HepG2 (cell line): ENCODE measurements around the gene EVA1A. TPM values are rescaled to one million over a fixed set of nuclear protein-coding genes. Genes with fewer than 3 reads are reported as not detected.

ENCODE experiments used
- ARNT2 ChIP-seq: sonication (generic); formaldehyde crosslinking; IDR thresholded peaks from 2 replicates; pipeline ENCODE4 v1.8.0; 2022; ENCODE audit warnings: mild to moderate bottlenecking, low read depth, missing genetic modification reagents, moderate library complexity
- BCL6 ChIP-seq: IDR thresholded peaks from 2 replicates; pipeline ENCODE4 v1.6.1; 2016; ENCODE audit warnings: missing genetic modification reagents, missing compliant biosample characterization
- CENPT ChIP-seq: sonication (generic); formaldehyde crosslinking; IDR thresholded peaks from 2 replicates; pipeline ENCODE4 v1.8.0; 2022; ENCODE audit warnings: low read depth, mild to moderate bottlenecking, moderate library complexity, missing genetic modification reagents
- DNMT3B ChIP-seq: conservative IDR thresholded peaks from 2 replicates; pipeline ENCODE4 v1.6.1; 2016; ENCODE audit warnings: missing biosample characterization, control low read depth
- HDAC2 ChIP-seq: sonication (generic); formaldehyde crosslinking; IDR thresholded peaks from 2 replicates; pipeline ENCODE4 v1.4.0; 2020; ENCODE audit warnings: missing genetic modification reagents
- JARID2 ChIP-seq: sonication (generic); formaldehyde crosslinking; IDR thresholded peaks from 2 replicates; pipeline ENCODE4 v1.8.1; 2023; ENCODE audit warnings: missing genetic modification reagents, inconsistent platforms; ENCODE audit not compliant: insufficient replicate concordance
- MAFF ChIP-seq: IDR thresholded peaks from 2 replicates; pipeline ENCODE4 v1.6.1; 2011; ENCODE audit warnings: low read depth, low read length, improper control_type of control experiment
- NR2F1 ChIP-seq, 2 experiments: fragments of 450-650 bp in 1 of 2; formaldehyde crosslinking in 1 of 2; IDR thresholded peaks; 2 replicates each; pipeline versions ENCODE4 v1.5.0 to v1.6.1; 2016 to 2020; ENCODE audit warnings: mild to moderate bottlenecking in 1 of 2, missing compliant biosample characterization in 1 of 2, missing genetic modification reagents in 1 of 2, moderate library complexity in 1 of 2
- NR2F6 ChIP-seq, 2 experiments: IDR thresholded peaks; 2 replicates each; pipeline ENCODE4 v1.6.1; 2016; ENCODE audit warnings: antibody characterized with exemption in 1 of 2, mild to moderate bottlenecking in 1 of 2
- RARA ChIP-seq: IDR thresholded peaks from 2 replicates; pipeline ENCODE4 v1.6.1; 2016; ENCODE audit warnings: missing genetic modification reagents, missing compliant biosample characterization
- SRSF9 ChIP-seq: fragments of 200-400 bp; formaldehyde crosslinking; IDR thresholded peaks from 2 replicates; pipeline ENCODE4 v1.6.1; 2018; ENCODE audit warnings: borderline replicate concordance, mild to moderate bottlenecking, low read depth, low read length; ENCODE audit not compliant: insufficient read depth, poor library complexity, severe bottlenecking
- ZBTB3 ChIP-seq: sonication (generic); formaldehyde crosslinking; IDR thresholded peaks from 2 replicates; pipeline ENCODE4 v1.4.0; 2020; ENCODE audit warnings: low read depth, mild to moderate bottlenecking, moderate library complexity, missing genetic modification reagents, borderline replicate concordance
- ZNF234 ChIP-seq: sonication (generic); formaldehyde crosslinking; conservative IDR thresholded peaks from 2 replicates; pipeline ENCODE4 v1.5.1; 2020; ENCODE audit warnings: mild to moderate bottlenecking, missing genetic modification reagents
- ZSCAN21 ChIP-seq: sonication (generic); formaldehyde crosslinking; IDR thresholded peaks from 2 replicates; pipeline ENCODE4 v1.8.0; 2022; ENCODE audit warnings: mild to moderate bottlenecking, missing genetic modification reagents, moderate library complexity, borderline replicate concordance
- polyA plus RNA-seq, 8 experiments: library from polyadenylated mRNA; depleted of rRNA in 3 of 8; stranded (reverse) in 7 of 8; unstranded in 1 of 8; fragments of >200 nt; fragmentation: Illumina TruSeq in 4 of 8; extraction: Trizol in 4 of 8; gene quantifications; 2 replicates each; pipeline versions ENCODE4 v1.2.1 to v1.2.3, GENCODE V29; 2011 to 2016; ENCODE audit warnings: low read depth in 4 of 8, missing spikeins in 1 of 8, mixed read lengths in 1 of 8; ENCODE audit not compliant: insufficient read depth in 1 of 8
- total RNA-seq, 5 experiments: library from RNA; depleted of rRNA; stranded (reverse); fragments of >200 nt; fragmentation: Illumina TruSeq; extraction: Trizol; gene quantifications; 2 replicates each; pipeline ENCODE4 v1.2.3, GENCODE V29; 2016; ENCODE audit warnings: low read depth in 1 of 5
- TF ChIP-seq, protein P1 (sequence below): sonication (generic); formaldehyde crosslinking; IDR thresholded peaks from 2 replicates; pipeline ENCODE4 v1.5.0; 2020; ENCODE audit warnings: mild to moderate bottlenecking, missing genetic modification reagents, borderline replicate concordance
- TF ChIP-seq, protein P2 (sequence below): sonication (generic); formaldehyde crosslinking; IDR thresholded peaks from 2 replicates; pipeline ENCODE4 v1.5.1; 2020; ENCODE audit warnings: mild to moderate bottlenecking, missing genetic modification reagents, moderate library complexity
- TF ChIP-seq, protein P3 (sequence below): sonication (generic); formaldehyde crosslinking; IDR thresholded peaks from 2 replicates; pipeline ENCODE4 v1.4.0; 2020; ENCODE audit warnings: missing genetic modification reagents

Gene EVA1A
- total and polyA plus RNA-seq, 2 of the 13 experiments (the other 11 are each of a cell fraction or from before 2014, with no cell fraction given), result 57.5 to 57.8 TPM

DNA sequence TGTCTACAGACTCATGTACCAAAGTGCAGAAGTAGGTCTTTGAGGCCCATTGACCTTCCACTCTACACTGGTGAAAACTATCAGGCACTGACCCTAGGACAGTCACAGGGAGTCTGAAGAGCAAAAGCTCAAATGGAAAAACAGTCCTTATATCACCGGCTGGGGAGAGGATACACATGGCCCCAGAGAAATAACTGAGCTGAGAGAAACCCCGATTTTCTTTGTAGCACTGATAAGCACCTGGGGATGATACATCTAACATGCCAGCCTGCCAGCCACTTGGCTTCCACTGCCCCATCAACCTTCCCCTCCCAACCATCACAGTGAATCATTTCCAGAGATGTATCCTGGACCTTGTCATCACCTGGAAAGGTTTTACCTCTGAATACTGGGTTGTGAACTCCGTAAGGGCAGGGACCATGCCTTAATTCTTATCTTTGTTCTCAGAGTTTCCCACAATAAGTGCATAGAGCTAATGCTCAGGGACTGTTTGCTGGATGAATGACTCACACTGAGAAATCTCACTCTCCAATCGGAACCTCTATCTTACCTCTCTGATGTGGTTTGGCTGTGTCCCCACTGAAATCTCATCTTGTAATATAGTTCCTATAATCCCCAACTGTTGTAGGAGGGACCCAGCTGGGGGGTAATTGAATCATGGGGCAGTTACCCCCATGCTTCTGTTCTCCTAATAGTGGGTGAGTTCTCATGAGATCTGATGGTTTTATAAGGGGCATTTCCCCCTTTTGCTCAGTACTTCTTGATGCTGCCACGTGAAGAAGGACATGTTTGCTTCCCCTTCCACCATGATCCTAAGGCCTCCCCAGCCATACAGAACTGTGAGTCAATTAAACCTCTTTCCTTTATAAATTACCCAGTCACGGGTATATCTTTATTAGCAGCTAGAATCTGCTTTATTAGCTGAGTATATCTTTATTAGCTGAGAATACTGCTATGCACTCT is 37.1 kb downstream of the EVA1A start (continued):
- TF ChIP-seq, protein P1, sequence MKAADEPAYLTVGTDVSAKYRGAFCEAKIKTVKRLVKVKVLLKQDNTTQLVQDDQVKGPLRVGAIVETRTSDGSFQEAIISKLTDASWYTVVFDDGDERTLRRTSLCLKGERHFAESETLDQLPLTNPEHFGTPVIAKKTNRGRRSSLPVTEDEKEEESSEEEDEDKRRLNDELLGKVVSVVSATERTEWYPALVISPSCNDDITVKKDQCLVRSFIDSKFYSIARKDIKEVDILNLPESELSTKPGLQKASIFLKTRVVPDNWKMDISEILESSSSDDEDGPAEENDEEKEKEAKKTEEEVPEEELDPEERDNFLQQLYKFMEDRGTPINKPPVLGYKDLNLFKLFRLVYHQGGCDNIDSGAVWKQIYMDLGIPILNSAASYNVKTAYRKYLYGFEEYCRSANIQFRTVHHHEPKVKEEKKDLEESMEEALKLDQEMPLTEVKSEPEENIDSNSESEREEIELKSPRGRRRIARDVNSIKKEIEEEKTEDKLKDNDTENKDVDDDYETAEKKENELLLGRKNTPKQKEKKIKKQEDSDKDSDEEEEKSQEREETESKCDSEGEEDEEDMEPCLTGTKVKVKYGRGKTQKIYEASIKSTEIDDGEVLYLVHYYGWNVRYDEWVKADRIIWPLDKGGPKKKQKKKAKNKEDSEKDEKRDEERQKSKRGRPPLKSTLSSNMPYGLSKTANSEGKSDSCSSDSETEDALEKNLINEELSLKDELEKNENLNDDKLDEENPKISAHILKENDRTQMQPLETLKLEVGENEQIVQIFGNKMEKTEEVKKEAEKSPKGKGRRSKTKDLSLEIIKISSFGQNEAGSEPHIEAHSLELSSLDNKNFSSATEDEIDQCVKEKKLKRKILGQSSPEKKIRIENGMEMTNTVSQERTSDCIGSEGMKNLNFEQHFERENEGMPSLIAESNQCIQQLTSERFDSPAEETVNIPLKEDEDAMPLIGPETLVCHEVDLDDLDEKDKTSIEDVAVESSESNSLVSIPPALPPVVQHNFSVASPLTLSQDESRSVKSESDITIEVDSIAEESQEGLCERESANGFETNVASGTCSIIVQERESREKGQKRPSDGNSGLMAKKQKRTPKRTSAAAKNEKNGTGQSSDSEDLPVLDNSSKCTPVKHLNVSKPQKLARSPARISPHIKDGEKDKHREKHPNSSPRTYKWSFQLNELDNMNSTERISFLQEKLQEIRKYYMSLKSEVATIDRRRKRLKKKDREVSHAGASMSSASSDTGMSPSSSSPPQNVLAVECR (CRISPR knock-in tag), result peak; percentile 11; the same call in 1 of the 2 replicates
- peak; percentile 93 for TF ChIP-seq RARA (CRISPR knock-in tag)
- no peak for TF ChIP-seq JARID2
- TF ChIP-seq DNMT3B (CRISPR knock-in tag), result 0 out of 2 replicates have a peak, but pooled peaks have one; percentile 34
- TF ChIP-seq, protein P2, sequence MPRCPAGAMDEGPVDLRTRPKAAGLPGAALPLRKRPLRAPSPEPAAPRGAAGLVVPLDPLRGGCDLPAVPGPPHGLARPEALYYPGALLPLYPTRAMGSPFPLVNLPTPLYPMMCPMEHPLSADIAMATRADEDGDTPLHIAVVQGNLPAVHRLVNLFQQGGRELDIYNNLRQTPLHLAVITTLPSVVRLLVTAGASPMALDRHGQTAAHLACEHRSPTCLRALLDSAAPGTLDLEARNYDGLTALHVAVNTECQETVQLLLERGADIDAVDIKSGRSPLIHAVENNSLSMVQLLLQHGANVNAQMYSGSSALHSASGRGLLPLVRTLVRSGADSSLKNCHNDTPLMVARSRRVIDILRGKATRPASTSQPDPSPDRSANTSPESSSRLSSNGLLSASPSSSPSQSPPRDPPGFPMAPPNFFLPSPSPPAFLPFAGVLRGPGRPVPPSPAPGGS (CRISPR knock-in tag), result no peak
- no peak for TF ChIP-seq ARNT2 (CRISPR knock-in tag)
- TF ChIP-seq BCL6 (CRISPR knock-in tag), result peak; percentile 87
- TF ChIP-seq ZNF234 (CRISPR knock-in tag), result no peak
- TF ChIP-seq CENPT (CRISPR knock-in tag), result no peak
- TF ChIP-seq NR2F6 (IDR thresholded peaks at IDR 0.05), result peak; percentile 82
- peak; percentile 81; the same call in 1 of the 2 replicates for TF ChIP-seq NR2F6 (CRISPR knock-in tag; IDR thresholded peaks at IDR 0.05)
- TF ChIP-seq HDAC2, result peak; percentile 96
- no peak for TF ChIP-seq SRSF9
- peak; percentile 10; the same call in 1 of the 2 replicates for TF ChIP-seq ZSCAN21 (CRISPR knock-in tag)
- TF ChIP-seq, protein P3, sequence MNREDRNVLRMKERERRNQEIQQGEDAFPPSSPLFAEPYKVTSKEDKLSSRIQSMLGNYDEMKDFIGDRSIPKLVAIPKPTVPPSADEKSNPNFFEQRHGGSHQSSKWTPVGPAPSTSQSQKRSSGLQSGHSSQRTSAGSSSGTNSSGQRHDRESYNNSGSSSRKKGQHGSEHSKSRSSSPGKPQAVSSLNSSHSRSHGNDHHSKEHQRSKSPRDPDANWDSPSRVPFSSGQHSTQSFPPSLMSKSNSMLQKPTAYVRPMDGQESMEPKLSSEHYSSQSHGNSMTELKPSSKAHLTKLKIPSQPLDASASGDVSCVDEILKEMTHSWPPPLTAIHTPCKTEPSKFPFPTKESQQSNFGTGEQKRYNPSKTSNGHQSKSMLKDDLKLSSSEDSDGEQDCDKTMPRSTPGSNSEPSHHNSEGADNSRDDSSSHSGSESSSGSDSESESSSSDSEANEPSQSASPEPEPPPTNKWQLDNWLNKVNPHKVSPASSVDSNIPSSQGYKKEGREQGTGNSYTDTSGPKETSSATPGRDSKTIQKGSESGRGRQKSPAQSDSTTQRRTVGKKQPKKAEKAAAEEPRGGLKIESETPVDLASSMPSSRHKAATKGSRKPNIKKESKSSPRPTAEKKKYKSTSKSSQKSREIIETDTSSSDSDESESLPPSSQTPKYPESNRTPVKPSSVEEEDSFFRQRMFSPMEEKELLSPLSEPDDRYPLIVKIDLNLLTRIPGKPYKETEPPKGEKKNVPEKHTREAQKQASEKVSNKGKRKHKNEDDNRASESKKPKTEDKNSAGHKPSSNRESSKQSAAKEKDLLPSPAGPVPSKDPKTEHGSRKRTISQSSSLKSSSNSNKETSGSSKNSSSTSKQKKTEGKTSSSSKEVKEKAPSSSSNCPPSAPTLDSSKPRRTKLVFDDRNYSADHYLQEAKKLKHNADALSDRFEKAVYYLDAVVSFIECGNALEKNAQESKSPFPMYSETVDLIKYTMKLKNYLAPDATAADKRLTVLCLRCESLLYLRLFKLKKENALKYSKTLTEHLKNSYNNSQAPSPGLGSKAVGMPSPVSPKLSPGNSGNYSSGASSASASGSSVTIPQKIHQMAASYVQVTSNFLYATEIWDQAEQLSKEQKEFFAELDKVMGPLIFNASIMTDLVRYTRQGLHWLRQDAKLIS (CRISPR knock-in tag), result no peak; the same call in none of the 2 replicates
- TF ChIP-seq NR2F1 (CRISPR knock-in tag; IDR thresholded peaks at IDR 0.05), result 0 out of 4 replicates have a peak, but pooled peaks of 1 of the 2 experiments have one; percentile 11
- TF ChIP-seq MAFF, result no peak
- TF ChIP-seq ZBTB3 (CRISPR knock-in tag), result no peak
